ENCODE measurements around the gene FUT2. TPM values are rescaled to one million over a fixed set of nuclear protein-coding genes. Genes with fewer than 3 reads are reported as not detected.
A peak's percentile ranks its signal among the peaks of the same experiment; 100 is the strongest.
"Not testable (repeated sequence)": the region's sequence is repeated elsewhere in the genome, so short reads cannot be mapped to it uniquely, and the experiment has no call there.

Gene FUT2
- total and polyA plus RNA-seq, 2 of the 13 experiments (the other 11 are each of a cell fraction or from before 2014, with no cell fraction given) = 0.07 TPM; not detected in 1

DNA sequence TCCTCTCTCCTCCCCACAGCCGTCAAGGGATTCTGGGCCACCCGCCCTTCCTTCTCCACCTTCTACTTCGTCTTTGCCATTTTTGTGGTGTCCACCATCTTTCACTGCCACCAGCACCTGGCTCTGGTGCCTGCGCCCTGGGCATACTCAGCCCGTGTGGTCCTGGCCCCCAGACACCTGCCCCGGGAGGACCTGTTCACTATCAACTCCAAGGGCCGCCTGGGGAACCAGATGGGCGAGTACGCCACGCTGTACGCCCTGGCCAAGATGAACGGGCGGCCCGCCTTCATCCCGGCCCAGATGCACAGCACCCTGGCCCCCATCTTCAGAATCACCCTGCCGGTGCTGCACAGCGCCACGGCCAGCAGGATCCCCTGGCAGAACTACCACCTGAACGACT lies 15.8 kb upstream of the FUT2 start:
- H3K4me3 ChIP-seq (replicated peaks in 1 of 3; ENCODE audit: insufficient read depth in 1 of 3, low read depth in 2 of 3, low read length in 3 of 3); DNase-seq (ENCODE audit: low spot score); H3K9ac ChIP-seq (ENCODE audit: insufficient read depth, low read depth, low read length); H3K36me3 ChIP-seq (replicated peaks in 1 of 2; ENCODE audit: control insufficient read depth in 1 of 2, insufficient read depth in 2 of 2, low read length in 2 of 2); H3K79me2 ChIP-seq (ENCODE audit: insufficient read depth, low read length); FAIRE-seq; H3K9me3 ChIP-seq (ENCODE audit: low read length); BruUV-seq (replicated peaks); H2AFZ ChIP-seq (ENCODE audit: low read length); CTCF ChIA-PET (ENCODE audit: low intra/inter-chr PET ratio, low total read pairs); in situ Hi-C loops (cut with HindIII; ENCODE audit: extremely low pct_ligation_motif_present, low pct_unique_long_range_greater_than_20kb); H3K27ac ChIP-seq (ENCODE audit: extremely low read length, insufficient read depth, low read length); ATAC-seq; H4K20me1 ChIP-seq (ENCODE audit: insufficient read depth, low read length); H3K4me2 ChIP-seq (ENCODE audit: low read depth, low read length); H3K27me3 ChIP-seq (ENCODE audit: control insufficient read depth in 1 of 2, insufficient read depth in 2 of 2, low read length in 2 of 2): not testable (repeated sequence)
- H3K4me1 ChIP-seq (ENCODE audit: insufficient read depth, low read length) = peaks cover 42% of the 10 kb centered on the region
- 79% methylated on average over 12 of the region's 19 CpGs for WGBS (ENCODE audit: low lambda C conversion rate)
- POLR2A ChIA-PET = interaction anchor here (1.4 kb wide), 1 partner anchor 15 kb away, joined by 4 read pairs; the partner anchor contains the start of gene FUT2
- intact Hi-C loops (cut with micrococcal nuclease; ENCODE audit: unreplicated experiment) = loop anchor here (2.0 kb wide), 1 partner anchor 33 kb away; the partner anchor contains the start of gene CA11

DNA sequence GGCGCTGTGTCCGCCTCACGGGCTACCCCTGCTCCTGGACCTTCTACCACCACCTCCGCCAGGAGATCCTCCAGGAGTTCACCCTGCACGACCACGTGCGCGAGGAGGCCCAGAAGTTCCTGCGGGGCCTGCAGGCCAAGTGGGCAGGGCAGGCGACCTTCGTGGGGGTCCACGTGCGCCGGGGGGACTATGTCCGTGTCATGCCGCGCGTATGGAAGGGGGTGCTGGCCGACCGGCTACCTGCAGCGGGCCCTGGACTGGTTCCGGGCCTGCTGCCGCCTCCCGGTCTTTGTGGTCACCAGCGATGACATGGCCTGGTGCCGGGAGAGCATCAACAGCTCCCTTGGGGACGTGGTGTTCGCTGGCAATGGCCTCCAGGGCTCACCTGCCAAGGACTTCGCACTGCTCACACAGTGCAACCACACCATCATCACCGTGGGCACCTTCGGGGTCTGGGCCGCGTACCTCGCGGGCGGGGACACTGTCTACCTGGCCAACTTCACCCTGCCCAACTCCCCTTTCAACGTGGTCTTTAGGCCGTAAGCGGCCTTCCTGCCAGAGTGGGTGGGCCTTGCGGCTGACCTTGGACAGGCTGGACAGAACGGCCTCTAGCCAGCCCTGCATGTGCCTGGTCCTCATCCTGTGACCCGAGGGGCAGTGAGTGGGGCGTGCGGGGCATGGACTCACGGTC lies 15.2 kb upstream of the FUT2 start:
- Histone ChIP-seq H2AFZ (ENCODE audit: low read length) (no peak overlapping the region), H3K27me3 (ENCODE audit: control insufficient read depth in 1 of 2, insufficient read depth in 2 of 2, low read length in 2 of 2) (0 out of 5 replicates have a peak, but pooled peaks cover 0 to 3% of the 10 kb centered on the region in 2 experiments), H3K36me3 (replicated peaks in 1 of 2; ENCODE audit: control insufficient read depth in 1 of 2, insufficient read depth in 2 of 2, low read length in 2 of 2) (no peaks in the 10 kb centered on the region), H3K9ac (ENCODE audit: insufficient read depth, low read depth, low read length) (no peak overlapping the region), H3K27ac (ENCODE audit: extremely low read length, insufficient read depth, low read length) (no peak overlapping the region), H3K79me2 (ENCODE audit: insufficient read depth, low read length) (no peaks in the 10 kb centered on the region), H3K4me2 (ENCODE audit: low read depth, low read length) (peak overlapping the region; percentile 6; the same call in 1 of the 2 replicates), H3K9me3 (ENCODE audit: low read length) (no peaks in the 10 kb centered on the region), H3K4me3 (replicated peaks in 1 of 3; ENCODE audit: insufficient read depth in 1 of 3, low read depth in 2 of 3, low read length in 3 of 3) (no peak overlapping the region), H4K20me1 (ENCODE audit: insufficient read depth, low read length) (no peaks in the 10 kb centered on the region), H3K4me1 (ENCODE audit: insufficient read depth, low read length) (peaks cover 45% of the 10 kb centered on the region)
- FAIRE-seq = no peak
- ChIA-PET CTCF (ENCODE audit: low intra/inter-chr PET ratio, low total read pairs) (no interaction called here), POLR2A (interaction anchor here (1.4 kb wide), 1 partner anchor 14 kb away, joined by 4 read pairs; the partner anchor contains the start of gene FUT2)
- no TSS peak for BruUV-seq (replicated peaks)
- intact Hi-C loops (cut with micrococcal nuclease; ENCODE audit: unreplicated experiment) = loop anchor here (2.0 kb wide), 1 partner anchor 34 kb away; the partner anchor contains the start of gene CA11
- 70% methylated on average over 25 of the region's 45 CpGs for WGBS (ENCODE audit: low lambda C conversion rate)
- ATAC-seq = peak; percentile 52
- DNase-seq (ENCODE audit: low spot score) = no peak
- in situ Hi-C loops (cut with HindIII; ENCODE audit: extremely low pct_ligation_motif_present, low pct_unique_long_range_greater_than_20kb) = no loop called here
- TF ChIP-seq SRSF9 (IDR thresholded peaks at IDR 0.05; ENCODE audit: borderline replicate concordance, insufficient read depth, low read depth, low read length, poor library complexity, severe bottlenecking) (no peak), ARID5B (CRISPR knock-in tag; IDR thresholded peaks at IDR 0.05) (peak; percentile 41), ZBTB7A (CRISPR knock-in tag; IDR thresholded peaks at IDR 0.05) (peak; percentile 68; the same call in 1 of the 2 replicates), NR2F6 (IDR thresholded peaks at IDR 0.05) (no peak), NR2F6 (CRISPR knock-in tag; IDR thresholded peaks at IDR 0.05) (peak; percentile 17; the same call in 1 of the 2 replicates), PHF21A (CRISPR knock-in tag; IDR thresholded peaks at IDR 0.05) (peak; percentile 38; the same call in 1 of the 2 replicates), HNF4A (CRISPR knock-in tag; IDR thresholded peaks at IDR 0.05) (peak; percentile 77), MAX (IDR thresholded peaks at IDR 0.05) (peak; percentile 39; the same call in 1 of the 2 replicates), KDM5B (CRISPR knock-in tag; IDR thresholded peaks at IDR 0.05; ENCODE audit: borderline replicate concordance) (0 out of 2 replicates have a peak, but pooled peaks have one; percentile 15), TGIF2 (CRISPR knock-in tag; IDR thresholded peaks at IDR 0.05) (no peak)
- TF ChIP-seq, protein P1, sequence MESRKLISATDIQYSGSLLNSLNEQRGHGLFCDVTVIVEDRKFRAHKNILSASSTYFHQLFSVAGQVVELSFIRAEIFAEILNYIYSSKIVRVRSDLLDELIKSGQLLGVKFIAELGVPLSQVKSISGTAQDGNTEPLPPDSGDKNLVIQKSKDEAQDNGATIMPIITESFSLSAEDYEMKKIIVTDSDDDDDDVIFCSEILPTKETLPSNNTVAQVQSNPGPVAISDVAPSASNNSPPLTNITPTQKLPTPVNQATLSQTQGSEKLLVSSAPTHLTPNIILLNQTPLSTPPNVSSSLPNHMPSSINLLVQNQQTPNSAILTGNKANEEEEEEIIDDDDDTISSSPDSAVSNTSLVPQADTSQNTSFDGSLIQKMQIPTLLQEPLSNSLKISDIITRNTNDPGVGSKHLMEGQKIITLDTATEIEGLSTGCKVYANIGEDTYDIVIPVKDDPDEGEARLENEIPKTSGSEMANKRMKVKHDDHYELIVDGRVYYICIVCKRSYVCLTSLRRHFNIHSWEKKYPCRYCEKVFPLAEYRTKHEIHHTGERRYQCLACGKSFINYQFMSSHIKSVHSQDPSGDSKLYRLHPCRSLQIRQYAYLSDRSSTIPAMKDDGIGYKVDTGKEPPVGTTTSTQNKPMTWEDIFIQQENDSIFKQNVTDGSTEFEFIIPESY (CRISPR knock-in tag; IDR thresholded peaks at IDR 0.05) = peak; percentile 76
